ENCODE measurements around the gene ACTR1A.
A peak's percentile ranks its signal among the peaks of the same experiment; 100 is the strongest.

ACTR1A gene

GRCh38 chr10:102435529-102436233 is 66.8 kb downstream of the ACTR1A start:
- Histone ChIP-seq H3K27me3 (peaks cover 0 to 45% of the 10 kb centered on the region in 2 donors), H3K4me1 (peaks cover 0 to 24% (median 20%) of the 10 kb centered on the region in 4 donors), H3K4me3 (peak overlapping the region in 1 of 2 donors; percentile 30), H3K36me3 (no peaks in the 10 kb centered on the region), H3K9me3 (no peaks in the 10 kb centered on the region), H3K27ac (no peak overlapping the region)
- intact Hi-C loops (cut with DNase I; ENCODE audit: low total_unique reads), result no loop called here
- no peak for TF ChIP-seq CTCF (IDR thresholded peaks at IDR 0.05)
- DNase-seq, result no peak

DNA sequence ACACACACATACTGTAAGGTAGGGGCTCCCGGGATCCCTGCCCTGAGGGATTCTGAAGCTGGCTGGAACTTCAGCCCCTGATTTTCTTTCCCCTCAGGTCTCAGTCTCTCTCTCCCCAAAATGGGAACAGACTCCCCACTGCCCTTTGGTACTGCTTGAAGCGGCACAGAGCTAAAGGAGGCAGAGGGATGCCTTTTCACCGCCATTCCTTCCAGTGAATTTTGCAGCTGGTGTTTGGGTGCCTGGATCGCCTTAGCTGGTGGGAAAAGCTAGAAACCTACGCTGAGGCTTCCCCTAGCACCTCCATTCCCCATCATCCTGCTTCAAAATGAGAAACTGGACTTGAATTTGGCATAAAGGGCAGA is 67.4 kb downstream of the ACTR1A start:
- H3K27me3 ChIP-seq, result peaks cover 0 to 45% of the 10 kb centered on the region in 2 donors
- no peaks in the 10 kb centered on the region for H3K36me3 ChIP-seq
- no peak for DNase-seq
- no peak overlapping the region for H3K27ac ChIP-seq
- H3K9me3 ChIP-seq, result no peaks in the 10 kb centered on the region
- peak overlapping the region in 1 of 2 donors; percentile 30 for H3K4me3 ChIP-seq
- no peak for TF ChIP-seq CTCF (IDR thresholded peaks at IDR 0.05)
- peaks cover 0 to 24% (median 20%) of the 10 kb centered on the region in 4 donors for H3K4me1 ChIP-seq
- intact Hi-C loops (cut with DNase I; ENCODE audit: low total_unique reads), result no loop called here

GRCh38 chr10:102434394-102435132 is 67.9 kb downstream of the ACTR1A start:
- no peaks in the 10 kb centered on the region for H3K9me3 ChIP-seq
- H3K4me1 ChIP-seq, result peaks cover 0 to 24% (median 20%) of the 10 kb centered on the region in 4 donors
- no peaks in the 10 kb centered on the region for H3K36me3 ChIP-seq
- no peak overlapping the region for H3K27ac ChIP-seq
- intact Hi-C loops (cut with DNase I; ENCODE audit: low total_unique reads), result no loop called here
- H3K27me3 ChIP-seq, result peaks cover 0 to 45% of the 10 kb centered on the region in 2 donors
- no peak for TF ChIP-seq CTCF (IDR thresholded peaks at IDR 0.05)
- no peak for DNase-seq
- H3K4me3 ChIP-seq, result no peak overlapping the region

GRCh38 chr10:102433619-102434046 is 68.9 kb downstream of the ACTR1A start:
- no peak for DNase-seq
- Histone ChIP-seq H3K36me3 (no peaks in the 10 kb centered on the region), H3K27me3 (peaks cover 0 to 39% of the 10 kb centered on the region in 2 donors), H3K27ac (no peak overlapping the region), H3K4me1 (peaks cover 0 to 24% (median 20%) of the 10 kb centered on the region in 4 donors), H3K9me3 (no peaks in the 10 kb centered on the region), H3K4me3 (no peak overlapping the region)
- no peak for TF ChIP-seq CTCF (IDR thresholded peaks at IDR 0.05)
- intact Hi-C loops (cut with DNase I; ENCODE audit: low total_unique reads), result no loop called here

DNA sequence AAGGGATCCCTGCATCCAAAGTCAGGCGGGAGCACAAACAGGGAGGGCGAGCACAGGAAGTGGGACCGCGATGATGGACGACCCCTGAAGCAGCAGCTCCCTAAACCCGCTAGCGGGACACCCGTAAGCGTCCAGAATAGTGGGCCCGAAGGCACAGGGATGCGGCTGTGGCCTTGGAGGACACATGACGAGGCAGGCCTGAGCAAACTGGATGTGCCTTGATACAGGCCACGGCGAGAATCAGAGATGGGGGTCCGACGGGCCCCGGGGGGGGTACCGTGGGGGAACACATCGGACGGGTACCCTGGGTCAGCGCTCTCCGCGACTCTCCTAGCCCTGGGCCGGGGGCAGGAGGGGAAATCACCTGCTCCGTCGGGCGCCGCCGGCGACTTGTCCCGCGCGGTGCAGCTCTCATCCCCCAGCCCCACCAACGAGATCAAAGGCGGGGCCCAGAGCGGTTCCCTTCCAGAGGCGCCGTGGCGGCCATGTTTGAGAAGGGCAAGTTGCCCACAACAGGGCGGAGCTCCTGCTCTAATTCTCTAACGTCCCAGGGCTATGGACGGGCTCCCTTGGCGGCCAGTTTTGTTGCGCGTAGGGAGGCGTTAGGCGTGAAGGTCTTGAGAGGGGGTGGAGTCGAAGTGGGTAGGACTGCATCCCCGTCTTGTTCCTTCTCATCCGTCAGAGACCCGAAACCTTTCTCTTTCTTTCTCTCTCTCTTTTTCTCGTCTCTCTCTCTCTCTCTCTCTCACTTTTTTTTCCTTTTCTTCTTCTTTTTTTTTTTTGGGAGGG is 70.2 kb downstream of the ACTR1A start, which contains the start of gene CUEDC2:
CUEDC2 (minus strand) TSS at position 413 of the 789 bp plus-strand sequence. CDS start 7,386 bp downstream, outside the sequence.
- DNase-seq, result peak; percentile 96 to 97
- Histone ChIP-seq H3K4me1 (peaks cover 0 to 24% (median 20%) of the 10 kb centered on the region in 4 donors), H3K36me3 (peaks cover 0 to 4% (median 0%) of the 10 kb centered on the region in 3 donors), H3K27me3 (peaks cover 0 to 36% of the 10 kb centered on the region in 2 donors), H3K4me3 (peak within 1 kb of the TSS; percentile 92 to 96), H3K9me3 (no peaks in the 10 kb centered on the region), H3K27ac (peak within 1 kb of the TSS; percentile 84 to 88)
- TF ChIP-seq CTCF (IDR thresholded peaks at IDR 0.05), result no peak
- intact Hi-C loops (cut with DNase I; ENCODE audit: low total_unique reads), result no loop called here

Measured in tibial artery (tissue), 4 donors.